OCI-LY1 (cell line): Measurements from ENCODE around the gene CBFA2T3.

ENCODE experiments used
- H2AFZ ChIP-seq: fragments of 200-600 bp; sonication (generic), shearing (Covaris generic); 2 replicates; pipeline ENCODE4 v1.6.0; 2014; ENCODE audit warnings: antibody characterized with exemption, mild to moderate bottlenecking, low read length
- H3F3A ChIP-seq: fragments of 200-600 bp; sonication (generic), shearing (Covaris generic); 2 replicates; pipeline ENCODE4 v1.6.0; 2014; ENCODE audit warnings: mild to moderate bottlenecking, antibody characterized with exemption, low read length, moderate library complexity; ENCODE audit not compliant: insufficient read depth
- H3K27ac ChIP-seq: fragments of 200-600 bp; sonication (generic); 2 replicates; pipeline ENCODE4 v1.5.1; 2014; ENCODE audit warnings: low read length, mixed run types, mild to moderate bottlenecking, low read depth; ENCODE audit not compliant: poor library complexity, severe bottlenecking
- H3K27me3 ChIP-seq: fragments of 200-600 bp; sonication (generic); 2 replicates; pipeline ENCODE4 v1.6.0; 2014; ENCODE audit warnings: antibody characterized with exemption, mild to moderate bottlenecking, low read length, moderate library complexity; ENCODE audit not compliant: insufficient read depth
- H3K36me3 ChIP-seq: fragments of 200-600 bp; sonication (generic); 2 replicates; pipeline ENCODE4 v1.6.1; 2014; ENCODE audit warnings: mild to moderate bottlenecking, antibody characterized with exemption, low read length, moderate library complexity, mixed read lengths; ENCODE audit not compliant: insufficient read depth
- H3K4me1 ChIP-seq: fragments of 200-600 bp; sonication (generic); 2 replicates; pipeline ENCODE4 v1.5.1; 2014; ENCODE audit warnings: mild to moderate bottlenecking, low read length, moderate library complexity; ENCODE audit not compliant: insufficient read depth, severe bottlenecking
- H3K4me2 ChIP-seq: fragments of 200-600 bp; sonication (generic), shearing (Covaris generic); 2 replicates; pipeline ENCODE4 v1.6.1; 2014; ENCODE audit warnings: low read length
- H3K4me3 ChIP-seq: fragments of 200-600 bp; sonication (generic); 2 replicates; pipeline ENCODE4 v1.5.1; 2014; ENCODE audit warnings: low read length, low read depth, mild to moderate bottlenecking, mixed read lengths; ENCODE audit not compliant: poor library complexity, severe bottlenecking
- H3K79me2 ChIP-seq: fragments of 200-600 bp; shearing (Covaris generic); 2 replicates; pipeline ENCODE4 v1.6.1; 2016; ENCODE audit warnings: mixed run types, low read length, mixed read lengths; ENCODE audit not compliant: insufficient read depth
- H3K9ac ChIP-seq: fragments of 200-600 bp; sonication (generic), shearing (Covaris generic); 2 replicates; pipeline ENCODE4 v1.6.1; 2014; ENCODE audit warnings: mild to moderate bottlenecking, low read length, mixed read lengths
- H3K9me2 ChIP-seq: fragments of 200-600 bp; sonication (generic), shearing (Covaris generic); 2 replicates; pipeline ENCODE4 v1.6.1; 2014; ENCODE audit warnings: low read depth, mild to moderate bottlenecking, low read length, mixed read lengths
- H3K9me3 ChIP-seq: fragments of 200-600 bp; shearing (Covaris generic); 2 replicates; pipeline ENCODE4 v1.6.1; 2014; ENCODE audit warnings: low read length, mixed read lengths
- H4K20me1 ChIP-seq: fragments of 200-600 bp; sonication (generic), shearing (Covaris generic); 2 replicates; pipeline ENCODE4 v1.6.0; 2016; ENCODE audit warnings: mild to moderate bottlenecking, low read length; ENCODE audit not compliant: insufficient read depth
- EZH2 ChIP-seq: fragments of 200-600 bp; sonication (generic), shearing (Covaris generic); IDR thresholded peaks from 2 replicates; pipeline ENCODE4 v1.8.0; 2017; ENCODE audit warnings: borderline replicate concordance, mixed run types, mild to moderate bottlenecking, antibody characterized with exemption, low read length, moderate library complexity, mixed read lengths
- TF ChIP-seq, protein P1 (sequence below): fragments of 200-600 bp; sonication (generic), shearing (Covaris generic); IDR thresholded peaks from 2 replicates; pipeline ENCODE4 v1.5.1; 2017; ENCODE audit warnings: mild to moderate bottlenecking, antibody characterized with exemption, low read length, moderate library complexity, mixed read lengths

Gene CBFA2T3

DNA sequence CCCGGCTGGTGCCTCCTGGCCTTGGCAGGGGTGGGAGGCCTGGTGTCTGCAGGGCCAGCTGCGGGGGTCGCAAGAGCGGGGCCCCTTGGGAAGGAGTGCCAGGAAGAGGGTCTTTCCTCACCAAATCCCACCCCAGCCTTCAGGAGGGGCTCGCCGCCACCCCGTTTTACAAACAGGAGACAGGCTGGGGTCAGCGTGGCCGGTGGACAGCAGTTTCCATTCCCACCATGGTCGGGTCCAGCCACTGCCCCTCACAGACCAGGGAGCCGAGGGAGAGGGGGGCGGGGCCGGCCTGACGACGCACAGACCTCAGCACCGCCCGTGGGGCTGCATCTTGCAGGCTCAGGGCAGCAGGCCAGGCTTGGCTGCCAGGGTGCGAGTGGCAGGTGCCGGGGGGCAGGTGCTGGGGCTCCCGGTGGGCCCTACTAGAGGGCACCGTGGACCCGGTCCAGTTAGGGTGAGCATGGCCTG, 7.6 kb downstream of the CBFA2T3 start:
- Histone ChIP-seq H3K4me1 (peaks cover 94% of the 10 kb centered on the region), H3K79me2 (no peaks in the 10 kb centered on the region), H3F3A (0 out of 2 replicates have a peak, but pooled peaks cover 3% of the 10 kb centered on the region)

DNA sequence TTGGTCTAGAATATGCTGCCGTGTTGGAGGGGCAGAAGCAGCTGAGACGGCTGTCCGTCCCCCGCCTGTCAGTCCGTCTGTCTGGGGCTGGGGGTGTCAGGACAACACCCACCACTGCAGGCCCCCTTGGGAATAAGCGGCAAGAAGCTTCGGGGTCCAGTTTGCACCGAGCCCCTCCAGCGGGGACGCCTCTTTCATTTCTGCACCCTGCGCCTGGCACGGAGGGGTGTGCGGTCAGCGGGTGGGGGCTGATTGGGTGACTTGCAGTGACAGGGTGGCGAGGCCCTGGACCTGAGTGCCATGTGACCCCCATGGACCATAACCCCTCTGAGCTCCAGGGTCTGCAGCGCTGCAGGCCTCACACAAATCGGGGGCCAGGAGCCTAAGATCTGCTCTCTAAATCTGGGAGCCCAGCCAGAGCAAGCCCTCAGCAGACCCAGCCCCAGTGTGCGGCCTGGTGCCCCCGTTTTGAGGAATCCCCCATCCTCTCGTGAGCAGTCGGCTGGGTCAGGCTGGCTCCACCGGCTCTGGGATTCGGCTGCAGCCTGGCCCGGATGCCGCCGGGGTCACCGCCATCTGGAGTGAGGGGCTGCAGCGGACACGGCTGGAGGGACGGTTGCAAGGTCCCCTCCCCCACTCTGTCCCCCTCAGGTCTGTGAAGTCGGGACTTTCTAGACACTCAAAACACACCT, 8.3 kb downstream of the CBFA2T3 start:
- H3F3A ChIP-seq = 0 out of 2 replicates have a peak, but pooled peaks cover 3% of the 10 kb centered on the region
- H4K20me1 ChIP-seq = no peaks in the 10 kb centered on the region
- no peaks in the 10 kb centered on the region for H3K9me3 ChIP-seq
- H2AFZ ChIP-seq = no peak overlapping the region
- H3K4me3 ChIP-seq = peak overlapping the region; percentile 65
- H3K79me2 ChIP-seq = no peaks in the 10 kb centered on the region
- peaks cover 87% of the 10 kb centered on the region for H3K4me1 ChIP-seq
- H3K27ac ChIP-seq = peak overlapping the region; percentile 100
- TF ChIP-seq, protein P1, sequence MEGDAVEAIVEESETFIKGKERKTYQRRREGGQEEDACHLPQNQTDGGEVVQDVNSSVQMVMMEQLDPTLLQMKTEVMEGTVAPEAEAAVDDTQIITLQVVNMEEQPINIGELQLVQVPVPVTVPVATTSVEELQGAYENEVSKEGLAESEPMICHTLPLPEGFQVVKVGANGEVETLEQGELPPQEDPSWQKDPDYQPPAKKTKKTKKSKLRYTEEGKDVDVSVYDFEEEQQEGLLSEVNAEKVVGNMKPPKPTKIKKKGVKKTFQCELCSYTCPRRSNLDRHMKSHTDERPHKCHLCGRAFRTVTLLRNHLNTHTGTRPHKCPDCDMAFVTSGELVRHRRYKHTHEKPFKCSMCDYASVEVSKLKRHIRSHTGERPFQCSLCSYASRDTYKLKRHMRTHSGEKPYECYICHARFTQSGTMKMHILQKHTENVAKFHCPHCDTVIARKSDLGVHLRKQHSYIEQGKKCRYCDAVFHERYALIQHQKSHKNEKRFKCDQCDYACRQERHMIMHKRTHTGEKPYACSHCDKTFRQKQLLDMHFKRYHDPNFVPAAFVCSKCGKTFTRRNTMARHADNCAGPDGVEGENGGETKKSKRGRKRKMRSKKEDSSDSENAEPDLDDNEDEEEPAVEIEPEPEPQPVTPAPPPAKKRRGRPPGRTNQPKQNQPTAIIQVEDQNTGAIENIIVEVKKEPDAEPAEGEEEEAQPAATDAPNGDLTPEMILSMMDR = no peak
- no peak for TF ChIP-seq EZH2
- H3K9ac ChIP-seq = peak overlapping the region; percentile 86
- no peaks in the 10 kb centered on the region for H3K9me2 ChIP-seq
- H3K4me2 ChIP-seq = peak overlapping the region; percentile 73
- no peaks in the 10 kb centered on the region for H3K36me3 ChIP-seq
- H3K27me3 ChIP-seq = no peaks in the 10 kb centered on the region

More for the DNA sequence above, 7.6 kb downstream of the CBFA2T3 start:
- Histone ChIP-seq H4K20me1 (no peaks in the 10 kb centered on the region), H3K9ac (peak overlapping the region; percentile 86), H3K9me3 (no peaks in the 10 kb centered on the region), H3K4me3 (peak overlapping the region; percentile 65), H3K36me3 (no peaks in the 10 kb centered on the region), H3K27me3 (no peaks in the 10 kb centered on the region), H2AFZ (no peak overlapping the region), H3K4me2 (peak overlapping the region; percentile 73), H3K9me2 (no peaks in the 10 kb centered on the region), H3K27ac (peak overlapping the region; percentile 100)
- TF ChIP-seq, protein P1 = no peak
- TF ChIP-seq EZH2 = no peak

DNA sequence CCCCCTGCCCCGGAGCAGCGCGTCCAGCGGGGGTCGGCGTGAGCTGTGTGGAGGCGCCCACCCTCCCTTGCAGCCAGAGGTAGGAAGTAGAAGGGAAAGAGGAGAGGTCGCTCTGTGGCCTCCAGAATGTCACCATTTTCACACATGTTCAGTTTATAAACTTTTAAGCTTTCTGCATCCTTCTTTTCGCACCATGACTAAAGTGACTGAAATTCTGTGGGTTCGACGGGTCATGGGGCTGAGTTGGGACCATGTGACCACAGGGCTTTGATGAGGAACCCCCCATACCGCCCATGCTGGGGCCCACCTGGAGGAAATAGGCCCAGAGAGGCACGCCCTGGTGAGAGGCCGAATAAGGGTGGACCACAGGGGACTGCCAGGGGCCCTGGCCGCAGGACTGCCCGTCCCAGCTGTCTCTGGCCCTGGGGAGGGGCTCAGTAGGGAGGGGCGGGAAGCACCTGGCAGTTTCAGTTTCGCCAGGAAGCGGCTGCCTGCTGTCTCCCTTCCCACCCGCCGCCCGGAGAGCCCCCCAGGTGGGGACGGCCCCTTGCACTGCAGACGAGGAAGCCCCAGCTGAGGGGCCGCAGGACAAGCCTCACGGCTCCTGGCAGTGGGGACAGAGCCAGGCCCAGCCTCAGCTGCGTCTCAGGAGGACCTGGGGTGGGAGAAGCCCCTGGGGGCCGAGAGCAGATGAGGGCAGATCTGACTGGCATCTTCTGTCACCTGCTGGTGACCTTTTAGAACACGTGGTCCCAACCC, 9.0 kb downstream of the CBFA2T3 start:
- no peaks in the 10 kb centered on the region for H3K79me2 ChIP-seq
- peak overlapping the region; percentile 100 for H3K27ac ChIP-seq
- no peaks in the 10 kb centered on the region for H3K36me3 ChIP-seq
- no peak overlapping the region for H2AFZ ChIP-seq
- peak overlapping the region; percentile 73 for H3K4me2 ChIP-seq
- H3F3A ChIP-seq = 0 out of 2 replicates have a peak, but pooled peaks cover 3% of the 10 kb centered on the region
- H3K9me3 ChIP-seq = no peaks in the 10 kb centered on the region
- H3K27me3 ChIP-seq = no peaks in the 10 kb centered on the region
- H3K9ac ChIP-seq = peak overlapping the region; percentile 86
- no peak for TF ChIP-seq EZH2
- TF ChIP-seq, protein P1 = no peak
- peaks cover 80% of the 10 kb centered on the region for H3K4me1 ChIP-seq
- H4K20me1 ChIP-seq = no peaks in the 10 kb centered on the region
- peak overlapping the region; percentile 65 for H3K4me3 ChIP-seq
- H3K9me2 ChIP-seq = no peaks in the 10 kb centered on the region
